K562 (cell line): Measurements from ENCODE around the gene TPR. TPM values are rescaled to one million over a fixed set of nuclear protein-coding genes. Genes with fewer than 3 reads are reported as not detected.

Experiments used
- ASH1L ChIP-seq: fragments of 450-650 bp; IDR thresholded peaks from 2 replicates; pipeline ENCODE4 v1.6.1; 2018; ENCODE audit warnings: borderline replicate concordance, mild to moderate bottlenecking, low read depth; ENCODE audit not compliant: partially characterized antibody
- BCL6 ChIP-seq: fragments of 250-450 bp; sonication (Bioruptor Pico); IDR thresholded peaks from 2 replicates; pipeline ENCODE4 v1.4.0; 2020
- CBFA2T3 ChIP-seq: fragments of 450-650 bp; IDR thresholded peaks from 2 replicates; pipeline ENCODE4 v1.6.1; 2017
- ERF ChIP-seq: fragments of 450-650 bp; formaldehyde crosslinking; IDR thresholded peaks from 2 replicates; pipeline ENCODE4 v1.4.0; 2020; ENCODE audit warnings: mild to moderate bottlenecking, mixed read lengths
- IFI16 ChIP-seq: fragments of 250-450 bp; sonication (Bioruptor Pico); IDR thresholded peaks from 2 replicates; pipeline ENCODE4 v2.1.2; 2022; ENCODE audit warnings: mild to moderate bottlenecking, inconsistent platforms
- KHSRP ChIP-seq: fragments of 450-650 bp; IDR thresholded peaks from 2 replicates; pipeline ENCODE4 v1.6.1; 2017
- NR4A1 ChIP-seq, 2 experiments: fragments of 250-450 bp in 1 of 2; fragments of 450-650 bp in 1 of 2; sonication (Bioruptor Pico) in 1 of 2; IDR thresholded peaks; 2 replicates each; pipeline versions ENCODE4 v1.4.0 to v1.6.1; 2016 to 2020; ENCODE audit warnings: mild to moderate bottlenecking in 2 of 2, missing compliant biosample characterization in 1 of 2, missing genetic modification characterization in 1 of 2, moderate library complexity in 1 of 2
- PHF21A ChIP-seq: fragments of 450-650 bp; IDR thresholded peaks from 2 replicates; pipeline ENCODE4 v1.6.1; 2017; ENCODE audit warnings: low read depth, borderline replicate concordance
- PPARD ChIP-seq: fragments of 250-450 bp; sonication (Bioruptor Pico); IDR thresholded peaks from 2 replicates; pipeline ENCODE4 v1.8.0; 2022; ENCODE audit warnings: inconsistent platforms, mild to moderate bottlenecking, moderate library complexity
- SIN3A ChIP-seq, 2 experiments: fragments of 150-350 bp in 1 of 2; IDR thresholded peaks; 2 replicates each; pipeline ENCODE4 v1.6.1; 2011 to 2016; ENCODE audit warnings: borderline replicate concordance in 2 of 2, low read depth in 2 of 2, low read length in 2 of 2, mild to moderate bottlenecking in 2 of 2, moderate library complexity in 2 of 2; ENCODE audit not compliant: control insufficient read depth in 1 of 2
- U2AF1 ChIP-seq: fragments of 200-400 bp; formaldehyde crosslinking; optimal IDR thresholded peaks from 2 replicates; pipeline ENCODE3; 2017; ENCODE audit warnings: mild to moderate bottlenecking, low read depth, low read length, moderate library complexity
- ZFP30 ChIP-seq: fragments of 250-450 bp; sonication (Bioruptor Pico); IDR thresholded peaks from 2 replicates; pipeline ENCODE4 v1.8.0; 2022; ENCODE audit warnings: moderate library complexity, mild to moderate bottlenecking, inconsistent platforms, borderline replicate concordance
- ZFX ChIP-seq: sonication (generic); formaldehyde crosslinking; IDR thresholded peaks from 2 replicates; pipeline ENCODE4 v1.8.0; 2022; ENCODE audit warnings: mild to moderate bottlenecking, missing genetic modification reagents, moderate library complexity
- ZNF224 ChIP-seq: sonication (generic); formaldehyde crosslinking; IDR thresholded peaks from 2 replicates; pipeline ENCODE4 v1.8.0; 2022; ENCODE audit warnings: mild to moderate bottlenecking, missing genetic modification reagents
- ZNF57 ChIP-seq: fragments of 450-650 bp; formaldehyde crosslinking; IDR thresholded peaks from 2 replicates; pipeline ENCODE4 v1.4.0; 2020; ENCODE audit warnings: mild to moderate bottlenecking, moderate library complexity
- polyA plus RNA-seq, 8 experiments: library from polyadenylated mRNA; depleted of rRNA in 4 of 8; stranded (reverse) in 5 of 8; unstranded in 3 of 8; fragments of >200 nt; fragmentation: Nextera tagmentation in 2 of 8; fragmentation: Illumina TruSeq in 1 of 8; extraction: Ambion mirVana in 2 of 8; extraction: Trizol in 1 of 8; gene quantifications; 2 replicates each; pipeline versions ENCODE4 v1.2.1 to v1.2.3, GENCODE V29; 2011 to 2014; ENCODE audit warnings: inconsistent platforms in 1 of 8, missing spikeins in 1 of 8
- total RNA-seq, 7 experiments: library from RNA; depleted of rRNA in 6 of 7; stranded (reverse); fragments of >200 nt in 6 of 7; fragmentation: Illumina TruSeq in 2 of 7; extraction: Trizol in 2 of 7; gene quantifications; 2 replicates each; pipeline versions ENCODE4 v1.2.1 to v1.2.3, GENCODE V29; 2011 to 2021; ENCODE audit warnings: low replicate concordance in 1 of 7
- TF ChIP-seq, protein P1 (sequence below): fragments of 250-450 bp; sonication (Bioruptor Pico); IDR thresholded peaks from 2 replicates; pipeline ENCODE4 v1.4.0; 2020; ENCODE audit warnings: mild to moderate bottlenecking
- TF ChIP-seq, protein P2 (sequence below), 2 experiments: fragments of 450-650 bp; conservative IDR thresholded peaks; 2 replicates each; pipeline ENCODE4 v1.6.1; 2017; ENCODE audit warnings: mild to moderate bottlenecking in 2 of 2, moderate library complexity in 2 of 2
- TF ChIP-seq, protein P3 (sequence below): sonication (generic); formaldehyde crosslinking; IDR thresholded peaks from 2 replicates; pipeline ENCODE4 v1.8.1; 2023; ENCODE audit warnings: mild to moderate bottlenecking, missing genetic modification reagents
- TF ChIP-seq, protein P4 (sequence below): IDR thresholded peaks from 2 replicates; pipeline ENCODE4 v1.6.1; 2012; ENCODE audit warnings: low read depth, low read length, improper control_type of control experiment, borderline replicate concordance

TPR gene
- total and polyA plus RNA-seq, 9 of the 15 experiments (the other 6 are each of a cell fraction or from before 2014, with no cell fraction given) = 48.5 to 167 (median 138) TPM

DNA sequence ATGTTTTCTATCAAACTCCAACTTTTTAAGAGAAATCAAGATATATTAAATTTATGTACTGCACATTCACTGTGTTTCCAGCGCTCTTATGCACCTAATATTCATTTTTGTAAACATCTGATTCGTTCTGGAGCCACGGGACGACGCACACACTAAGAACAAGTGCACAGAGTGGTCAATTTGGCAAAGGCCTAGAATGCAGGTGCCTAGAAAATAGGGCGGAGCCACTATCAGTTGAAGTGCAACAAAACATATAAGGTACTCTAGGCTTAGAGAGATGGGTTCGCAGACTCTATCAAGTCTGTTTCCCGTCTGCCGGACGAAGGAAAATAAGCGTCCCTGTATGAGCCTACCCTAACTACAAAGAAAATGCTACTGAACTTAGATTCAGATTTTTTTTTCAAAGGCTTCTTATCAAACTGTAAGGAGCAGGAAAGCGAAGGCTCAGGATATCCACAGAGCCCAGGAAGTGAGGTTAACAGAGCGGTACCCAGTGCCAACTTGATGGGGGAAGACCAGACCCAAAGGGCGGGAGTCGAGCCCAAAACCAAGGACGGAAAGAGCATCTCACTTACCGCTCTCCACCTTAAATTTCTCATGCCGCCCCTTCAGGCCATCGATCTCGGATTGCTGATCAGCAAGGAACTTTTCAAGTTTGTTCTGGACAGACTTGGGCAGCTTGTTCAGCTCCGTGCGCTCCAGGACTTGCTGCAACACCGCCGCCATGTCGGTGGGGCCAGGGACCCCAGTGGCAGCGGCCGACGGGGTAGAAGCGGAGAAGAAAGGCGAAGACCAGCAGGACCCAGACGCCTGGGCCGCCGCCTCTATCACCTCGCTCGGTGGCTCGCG, 526 bp downstream of the TPR start (continued):
- TF ChIP-seq U2AF1 = no peak
- peak; percentile 69; the same call in 1 of the 2 replicates for TF ChIP-seq ZNF224 (CRISPR knock-in tag)
- TF ChIP-seq NR4A1 (CRISPR knock-in tag; IDR thresholded peaks at IDR 0.05) = 0 out of 2 replicates have a peak, but pooled peaks have one; percentile 73
- TF ChIP-seq NR4A1 (tag; IDR thresholded peaks at IDR 0.05) = no peak
- no peak for TF ChIP-seq CBFA2T3
- TF ChIP-seq ASH1L = no peak
- no peak for TF ChIP-seq IFI16 (CRISPR knock-in tag)
- TF ChIP-seq, protein P1, sequence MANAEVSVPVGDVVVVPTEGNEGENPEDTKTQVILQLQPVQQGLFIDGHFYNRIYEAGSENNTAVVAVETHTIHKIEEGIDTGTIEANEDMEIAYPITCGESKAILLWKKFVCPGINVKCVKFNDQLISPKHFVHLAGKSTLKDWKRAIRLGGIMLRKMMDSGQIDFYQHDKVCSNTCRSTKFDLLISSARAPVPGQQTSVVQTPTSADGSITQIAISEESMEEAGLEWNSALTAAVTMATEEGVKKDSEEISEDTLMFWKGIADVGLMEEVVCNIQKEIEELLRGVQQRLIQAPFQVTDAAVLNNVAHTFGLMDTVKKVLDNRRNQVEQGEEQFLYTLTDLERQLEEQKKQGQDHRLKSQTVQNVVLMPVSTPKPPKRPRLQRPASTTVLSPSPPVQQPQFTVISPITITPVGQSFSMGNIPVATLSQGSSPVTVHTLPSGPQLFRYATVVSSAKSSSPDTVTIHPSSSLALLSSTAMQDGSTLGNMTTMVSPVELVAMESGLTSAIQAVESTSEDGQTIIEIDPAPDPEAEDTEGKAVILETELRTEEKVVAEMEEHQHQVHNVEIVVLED (CRISPR knock-in tag) = peak; percentile 32
- no peak for TF ChIP-seq PPARD (CRISPR knock-in tag)
- TF ChIP-seq, protein P2, sequence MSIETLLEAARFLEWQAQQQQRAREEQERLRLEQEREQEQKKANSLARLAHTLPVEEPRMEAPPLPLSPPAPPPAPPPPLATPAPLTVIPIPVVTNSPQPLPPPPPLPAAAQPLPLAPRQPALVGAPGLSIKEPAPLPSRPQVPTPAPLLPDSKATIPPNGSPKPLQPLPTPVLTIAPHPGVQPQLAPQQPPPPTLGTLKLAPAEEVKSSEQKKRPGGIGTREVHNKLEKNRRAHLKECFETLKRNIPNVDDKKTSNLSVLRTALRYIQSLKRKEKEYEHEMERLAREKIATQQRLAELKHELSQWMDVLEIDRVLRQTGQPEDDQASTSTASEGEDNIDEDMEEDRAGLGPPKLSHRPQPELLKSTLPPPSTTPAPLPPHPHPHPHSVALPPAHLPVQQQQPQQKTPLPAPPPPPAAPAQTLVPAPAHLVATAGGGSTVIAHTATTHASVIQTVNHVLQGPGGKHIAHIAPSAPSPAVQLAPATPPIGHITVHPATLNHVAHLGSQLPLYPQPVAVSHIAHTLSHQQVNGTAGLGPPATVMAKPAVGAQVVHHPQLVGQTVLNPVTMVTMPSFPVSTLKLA (conservative IDR thresholded peaks at IDR 0.05) = 0 out of 4 replicates have a peak, but pooled peaks of 1 of the 2 experiments have one; percentile 14
- peak in 1 of 2 experiments; percentile 23; a peak in 1 of 4 replicates for TF ChIP-seq SIN3A (IDR thresholded peaks at IDR 0.05; ENCODE audit: borderline replicate concordance in 2 of 2, control insufficient read depth in 1 of 2, low read depth in 2 of 2, low read length in 2 of 2)
- no peak for TF ChIP-seq KHSRP
- TF ChIP-seq PHF21A = 0 out of 2 replicates have a peak, but pooled peaks have one; percentile 11
- TF ChIP-seq ERF = peak; percentile 86; the same call in 1 of the 2 replicates
- TF ChIP-seq, protein P3, sequence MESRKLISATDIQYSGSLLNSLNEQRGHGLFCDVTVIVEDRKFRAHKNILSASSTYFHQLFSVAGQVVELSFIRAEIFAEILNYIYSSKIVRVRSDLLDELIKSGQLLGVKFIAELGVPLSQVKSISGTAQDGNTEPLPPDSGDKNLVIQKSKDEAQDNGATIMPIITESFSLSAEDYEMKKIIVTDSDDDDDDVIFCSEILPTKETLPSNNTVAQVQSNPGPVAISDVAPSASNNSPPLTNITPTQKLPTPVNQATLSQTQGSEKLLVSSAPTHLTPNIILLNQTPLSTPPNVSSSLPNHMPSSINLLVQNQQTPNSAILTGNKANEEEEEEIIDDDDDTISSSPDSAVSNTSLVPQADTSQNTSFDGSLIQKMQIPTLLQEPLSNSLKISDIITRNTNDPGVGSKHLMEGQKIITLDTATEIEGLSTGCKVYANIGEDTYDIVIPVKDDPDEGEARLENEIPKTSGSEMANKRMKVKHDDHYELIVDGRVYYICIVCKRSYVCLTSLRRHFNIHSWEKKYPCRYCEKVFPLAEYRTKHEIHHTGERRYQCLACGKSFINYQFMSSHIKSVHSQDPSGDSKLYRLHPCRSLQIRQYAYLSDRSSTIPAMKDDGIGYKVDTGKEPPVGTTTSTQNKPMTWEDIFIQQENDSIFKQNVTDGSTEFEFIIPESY = peak; percentile 17; the same call in 1 of the 2 replicates
- TF ChIP-seq ZNF57 = 0 out of 2 replicates have a peak, but pooled peaks have one; percentile 25
- TF ChIP-seq, protein P4, sequence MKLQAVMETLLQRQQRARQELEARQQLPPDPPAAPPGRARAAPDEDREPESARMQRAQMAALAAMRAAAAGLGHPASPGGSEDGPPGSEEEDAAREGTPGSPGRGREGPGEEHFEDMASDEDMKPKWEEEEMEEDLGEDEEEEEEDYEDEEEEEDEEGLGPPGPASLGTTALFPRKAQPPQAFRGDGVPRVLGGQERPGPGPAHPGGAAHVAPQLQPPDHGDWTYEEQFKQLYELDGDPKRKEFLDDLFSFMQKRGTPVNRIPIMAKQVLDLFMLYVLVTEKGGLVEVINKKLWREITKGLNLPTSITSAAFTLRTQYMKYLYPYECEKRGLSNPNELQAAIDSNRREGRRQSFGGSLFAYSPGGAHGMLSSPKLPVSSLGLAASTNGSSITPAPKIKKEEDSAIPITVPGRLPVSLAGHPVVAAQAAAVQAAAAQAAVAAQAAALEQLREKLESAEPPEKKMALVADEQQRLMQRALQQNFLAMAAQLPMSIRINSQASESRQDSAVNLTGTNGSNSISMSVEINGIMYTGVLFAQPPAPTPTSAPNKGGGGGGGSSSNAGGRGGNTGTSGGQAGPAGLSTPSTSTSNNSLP = 0 out of 2 replicates have a peak, but pooled peaks have one; percentile 22
- no peak for TF ChIP-seq BCL6 (CRISPR knock-in tag)
- 0 out of 2 replicates have a peak, but pooled peaks have one; percentile 43 for TF ChIP-seq ZFX (CRISPR knock-in tag)
- no peak for TF ChIP-seq ZFP30 (CRISPR knock-in tag)
